Upper lobe of right lung (tissue), 1 donor: ENCODE data around the gene JCAD. TPM values are rescaled to one million over a fixed set of nuclear protein-coding genes. Genes with fewer than 3 reads are reported as not detected.

Experiments
- ATAC-seq: fragments of 200-7000 bp; cut with Tn5 transposase; one replicate; pipeline ENCODE4 v1.9.1; 2020; ENCODE audit warnings: mild to moderate bottlenecking, moderate library complexity
- DNase-seq: peaks from one replicate; pipeline ENCODE4 v3.0.0-alpha.2; 2020
- H3K27ac ChIP-seq: fragments of 200-600 bp; one replicate; pipeline ENCODE4 v1.8.0; 2022
- H3K27me3 ChIP-seq: fragments of 200-600 bp; one replicate; pipeline ENCODE4 v1.8.0; 2022; ENCODE audit warnings: mild to moderate bottlenecking
- H3K36me3 ChIP-seq: fragments of 200-600 bp; one replicate; pipeline ENCODE4 v1.8.0; 2022
- H3K4me1 ChIP-seq: fragments of 200-600 bp; one replicate; pipeline ENCODE4 v1.8.0; 2022
- H3K4me3 ChIP-seq: fragments of 200-600 bp; one replicate; pipeline ENCODE4 v1.8.0; 2022; ENCODE audit warnings: mild to moderate bottlenecking
- H3K9me3 ChIP-seq: fragments of 200-600 bp; one replicate; pipeline ENCODE4 v1.8.0; 2022
- intact Hi-C: fragments of 100-400 bp; cut with DNase I; formaldehyde crosslinking; loops from one replicate; pipeline ENCODE4 v1.11.0; 2022
- total RNA-seq: library from RNA; stranded (reverse); fragmentation: NEBNext Ultra II Directional; extraction: Animal tissue kit (Norgen Biotek cat#: 25700); gene quantifications from one replicate; pipeline ENCODE4 v1.2.1, GENCODE V29; 2021
- TF ChIP-seq, protein P1 (sequence below): fragments of 200-600 bp; IDR thresholded peaks from one replicate; pipeline ENCODE4 v1.8.0; 2022; ENCODE audit warnings: antibody characterized with exemption
- donor health status: DM: no; HTN: yes; CAD: no; lungs with severe emphysema.

Gene JCAD
- total RNA-seq, 1 donor from 2014 or later, result 67.6 TPM

DNA sequence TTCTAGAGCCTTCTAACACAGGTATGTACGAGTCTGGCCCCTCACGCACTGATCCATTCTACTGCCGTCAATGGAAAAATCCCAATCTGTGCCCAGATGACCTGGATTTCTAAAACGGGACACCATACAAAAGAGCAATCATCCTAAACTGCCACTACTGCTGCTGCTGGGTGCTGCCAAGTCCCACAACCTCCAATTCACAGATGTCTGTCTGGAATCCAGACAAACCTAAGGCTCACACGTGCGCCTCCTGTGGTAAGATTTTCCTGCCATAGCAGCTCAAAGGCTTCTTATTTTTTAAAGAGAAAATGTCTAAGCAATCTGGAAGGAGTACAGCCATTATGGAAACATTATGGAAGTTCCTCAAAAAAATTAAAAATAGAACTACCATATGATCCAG is 40.9 kb downstream of the JCAD start:
- no peaks in the 10 kb centered on the region for H3K9me3 ChIP-seq
- peak; percentile 3 for DNase-seq
- no peaks in the 10 kb centered on the region for H3K27me3 ChIP-seq
- no peaks in the 10 kb centered on the region for H3K36me3 ChIP-seq
- H3K4me1 ChIP-seq, result no peaks in the 10 kb centered on the region
- H3K4me3 ChIP-seq, result no peak overlapping the region
- no peak for ATAC-seq
- intact Hi-C loops, result no loop called here
- H3K27ac ChIP-seq, result no peak overlapping the region
- TF ChIP-seq, protein P1, sequence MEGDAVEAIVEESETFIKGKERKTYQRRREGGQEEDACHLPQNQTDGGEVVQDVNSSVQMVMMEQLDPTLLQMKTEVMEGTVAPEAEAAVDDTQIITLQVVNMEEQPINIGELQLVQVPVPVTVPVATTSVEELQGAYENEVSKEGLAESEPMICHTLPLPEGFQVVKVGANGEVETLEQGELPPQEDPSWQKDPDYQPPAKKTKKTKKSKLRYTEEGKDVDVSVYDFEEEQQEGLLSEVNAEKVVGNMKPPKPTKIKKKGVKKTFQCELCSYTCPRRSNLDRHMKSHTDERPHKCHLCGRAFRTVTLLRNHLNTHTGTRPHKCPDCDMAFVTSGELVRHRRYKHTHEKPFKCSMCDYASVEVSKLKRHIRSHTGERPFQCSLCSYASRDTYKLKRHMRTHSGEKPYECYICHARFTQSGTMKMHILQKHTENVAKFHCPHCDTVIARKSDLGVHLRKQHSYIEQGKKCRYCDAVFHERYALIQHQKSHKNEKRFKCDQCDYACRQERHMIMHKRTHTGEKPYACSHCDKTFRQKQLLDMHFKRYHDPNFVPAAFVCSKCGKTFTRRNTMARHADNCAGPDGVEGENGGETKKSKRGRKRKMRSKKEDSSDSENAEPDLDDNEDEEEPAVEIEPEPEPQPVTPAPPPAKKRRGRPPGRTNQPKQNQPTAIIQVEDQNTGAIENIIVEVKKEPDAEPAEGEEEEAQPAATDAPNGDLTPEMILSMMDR, result no peak

DNA sequence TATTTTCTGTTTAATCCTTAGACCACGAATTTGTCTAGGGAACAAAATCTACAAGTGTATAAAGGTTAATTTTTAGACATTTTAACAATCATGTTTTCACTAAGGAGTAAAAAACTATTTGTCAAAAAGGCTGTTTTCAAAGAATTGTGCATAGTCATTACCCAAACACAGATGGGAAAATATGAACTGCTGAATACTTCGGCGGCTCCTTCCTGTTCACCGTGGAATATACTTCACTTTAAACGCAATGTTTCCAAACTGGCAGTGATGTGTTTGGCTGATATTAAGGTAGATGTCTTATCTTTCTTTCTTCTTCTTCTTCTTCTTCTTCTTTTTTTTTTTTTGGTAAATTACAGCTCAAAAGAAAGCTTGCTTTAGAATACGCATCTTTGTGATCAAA is 41.4 kb downstream of the JCAD start:
- no peak overlapping the region for H3K4me3 ChIP-seq
- no peak overlapping the region for H3K27ac ChIP-seq
- TF ChIP-seq, protein P1, result no peak
- no peaks in the 10 kb centered on the region for H3K9me3 ChIP-seq
- H3K36me3 ChIP-seq, result no peaks in the 10 kb centered on the region
- no peaks in the 10 kb centered on the region for H3K27me3 ChIP-seq
- no peak for ATAC-seq
- intact Hi-C loops, result no loop called here
- no peak for DNase-seq
- no peaks in the 10 kb centered on the region for H3K4me1 ChIP-seq

DNA sequence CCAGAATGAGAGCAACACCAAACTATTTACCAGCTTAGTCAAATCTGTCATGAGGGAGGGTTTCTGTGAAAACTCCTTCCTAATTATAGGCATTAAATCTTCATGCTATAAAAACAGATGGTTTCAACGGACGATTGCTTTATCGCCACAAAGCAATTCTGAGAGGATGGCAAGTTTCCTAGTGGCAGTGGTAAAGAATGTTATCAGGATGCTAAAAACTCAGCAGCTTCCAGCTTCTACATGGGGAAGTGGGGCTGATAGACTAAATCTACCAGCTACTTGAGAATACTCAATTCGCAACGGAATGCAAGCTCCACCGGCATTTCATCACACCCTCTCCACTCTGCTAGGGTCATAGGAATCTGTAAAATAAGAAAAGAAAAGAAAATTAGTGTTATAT is 41.8 kb downstream of the JCAD start:
- no peaks in the 10 kb centered on the region for H3K9me3 ChIP-seq
- TF ChIP-seq, protein P1, result no peak
- intact Hi-C loops, result no loop called here
- peak; percentile 5 for DNase-seq
- ATAC-seq, result peak; percentile 39
- H3K4me3 ChIP-seq, result no peak overlapping the region
- no peaks in the 10 kb centered on the region for H3K4me1 ChIP-seq
- no peaks in the 10 kb centered on the region for H3K36me3 ChIP-seq
- H3K27me3 ChIP-seq, result no peaks in the 10 kb centered on the region
- H3K27ac ChIP-seq, result no peak overlapping the region

DNA sequence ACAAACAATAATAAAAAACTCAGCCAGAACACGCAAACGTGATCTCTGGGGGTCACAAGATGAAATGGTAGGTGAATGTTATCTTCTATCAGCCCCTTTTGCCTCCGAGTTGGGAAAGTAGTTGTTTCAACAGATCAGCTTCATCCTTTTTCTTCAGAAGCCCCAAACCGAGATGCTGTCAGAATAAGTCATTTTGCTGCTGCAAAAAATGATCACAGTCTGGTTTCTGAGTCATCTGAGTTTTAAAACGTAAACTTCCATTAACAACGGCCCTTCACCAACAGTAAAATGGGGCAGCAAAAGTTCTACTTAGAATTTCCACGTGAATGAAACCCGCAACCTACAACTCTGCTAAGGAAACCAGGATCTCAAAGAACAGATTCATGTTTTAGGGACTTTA is 44.9 kb downstream of the JCAD start:
- Histone ChIP-seq H3K4me1 (no peaks in the 10 kb centered on the region), H3K27me3 (no peaks in the 10 kb centered on the region), H3K27ac (no peak overlapping the region), H3K36me3 (no peaks in the 10 kb centered on the region), H3K4me3 (no peak overlapping the region), H3K9me3 (no peaks in the 10 kb centered on the region)
- DNase-seq (no peak), ATAC-seq (no peak)
- intact Hi-C loops, result no loop called here
- TF ChIP-seq, protein P1, result no peak

DNA sequence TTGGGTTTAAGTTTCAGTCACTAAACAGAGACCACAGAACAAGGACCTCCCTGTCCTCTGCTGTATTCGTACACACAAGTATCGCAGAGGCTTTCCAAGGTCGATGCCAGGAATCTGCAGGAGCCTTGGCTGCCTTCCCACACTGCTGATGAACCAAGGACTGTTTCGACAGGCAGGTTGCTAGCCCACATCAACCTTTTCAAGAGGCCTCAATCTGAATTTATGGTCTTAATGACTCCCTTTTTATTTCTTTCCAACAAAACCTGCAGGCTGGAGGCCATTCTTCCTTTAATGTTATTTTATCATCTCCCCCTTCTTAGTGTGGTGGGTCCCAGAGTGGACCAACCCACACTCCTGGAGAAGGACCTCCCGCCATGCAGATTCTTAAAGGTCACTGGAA is 45.6 kb downstream of the JCAD start:
- no peak for DNase-seq
- Histone ChIP-seq H3K36me3 (no peaks in the 10 kb centered on the region), H3K27me3 (no peaks in the 10 kb centered on the region), H3K9me3 (no peaks in the 10 kb centered on the region), H3K27ac (no peak overlapping the region), H3K4me1 (no peaks in the 10 kb centered on the region), H3K4me3 (no peak overlapping the region)
- intact Hi-C loops, result no loop called here
- ATAC-seq, result no peak
- TF ChIP-seq, protein P1, result no peak

DNA sequence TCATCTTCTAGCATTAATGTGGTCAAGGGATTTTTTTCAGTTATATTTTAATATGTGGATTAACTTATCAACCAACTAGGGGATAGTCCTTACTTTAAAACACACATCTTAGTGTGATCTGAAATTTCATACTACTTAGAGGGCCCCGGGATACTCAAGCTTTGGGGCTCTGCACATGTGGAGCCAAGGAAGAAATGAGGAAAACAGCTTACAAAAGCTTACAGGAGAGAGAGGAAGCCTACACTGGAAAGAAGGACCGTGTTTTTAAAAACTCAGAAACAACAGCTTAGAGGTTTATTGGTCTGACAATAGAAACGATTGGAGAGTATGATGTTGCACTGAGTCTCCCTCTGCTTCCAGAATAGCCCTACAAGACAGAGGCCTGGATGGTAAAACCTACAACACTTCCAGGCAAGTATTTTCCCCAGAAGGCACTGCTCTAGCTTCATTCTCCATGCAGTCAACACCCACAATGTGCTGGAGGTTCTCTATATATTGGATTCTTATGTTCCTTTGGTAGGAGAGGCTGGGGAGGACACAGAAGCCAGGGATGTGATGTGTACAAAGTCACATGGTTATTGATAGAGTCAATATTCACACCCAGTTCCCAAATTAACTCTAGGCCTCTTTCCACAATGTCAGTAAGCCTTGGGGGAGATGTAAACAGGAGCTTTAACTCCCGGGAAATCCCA is 47.3 kb downstream of the JCAD start:
- no peaks in the 10 kb centered on the region for H3K36me3 ChIP-seq
- intact Hi-C loops, result no loop called here
- ATAC-seq (no peak), DNase-seq (no peak)
- no peak overlapping the region for H3K4me3 ChIP-seq
- no peaks in the 10 kb centered on the region for H3K27me3 ChIP-seq
- peaks cover 4% of the 10 kb centered on the region for H3K4me1 ChIP-seq
- no peak overlapping the region for H3K27ac ChIP-seq
- TF ChIP-seq, protein P1, result no peak
- H3K9me3 ChIP-seq, result no peaks in the 10 kb centered on the region
